A549 (cell line): Measurements from ENCODE around the gene AADACL4. TPM values are rescaled to one million over a fixed set of nuclear protein-coding genes. Genes with fewer than 3 reads are reported as not detected.

Experiments used
- ATAC-seq, 2 experiments: fragments of 200-7000 bp in 1 of 2; fragments of >200 bp in 1 of 2; cut with Nextera tagmentation in 1 of 2; cut with Tn5 transposase in 1 of 2; 3 replicates each; pipeline versions ENCODE4 v1.8.0 to v1.9.1; 2018 to 2020; ENCODE audit warnings: mild to moderate bottlenecking in 1 of 2, moderate library complexity in 1 of 2
- CTCF ChIA-PET: fragments of 300-600 bp; sonication (Branson Sonifier 250); formaldehyde crosslinking; extraction: SDS; loops from one replicate; lab custom pipeline; 2021; ENCODE audit warnings: antibody characterized with exemption, inconsistent platforms; lab: Yijun Ruan, JAX
- POLR2A ChIA-PET: fragments of 350-600 bp; formaldehyde crosslinking; extraction: SDS; loops from one replicate; lab custom pipeline; 2021; ENCODE audit warnings: antibody characterized with exemption, inconsistent platforms; lab: Yijun Ruan, JAX
- DNase-seq, 2 experiments: peaks; one replicate each; pipeline versions ENCODE4 v3.0.0 to v3.0.0-alpha.2; 2011 to 2016; ENCODE audit warnings: low read depth in 1 of 2, low spot score in 1 of 2
- FAIRE-seq: peaks from 2 replicates; lab custom pipeline; 2011; peaks lifted over from hg19 to GRCh38; lab: Jason Lieb, UNC
- H3K27ac ChIP-seq, 2 experiments: fragments of >200 bp; sonication (Bioruptor Twin); formaldehyde crosslinking; 3 replicates each; pipeline ENCODE4 v1.5.1; 2016 to 2017
- H3K4me1 ChIP-seq: fragments of >200 bp; sonication (Bioruptor Twin); formaldehyde crosslinking; 3 replicates; pipeline ENCODE4 v1.6.1; 2016
- H3K4me2 ChIP-seq: fragments of >200 bp; sonication (Bioruptor Twin); formaldehyde crosslinking; 3 replicates; pipeline ENCODE4 v1.6.1; 2016
- H3K4me3 ChIP-seq: fragments of >200 bp; sonication (Bioruptor Twin); formaldehyde crosslinking; 3 replicates; pipeline ENCODE4 v1.5.1; 2016
- H3K9me3 ChIP-seq: fragments of >200 bp; sonication (Bioruptor Twin); formaldehyde crosslinking; 3 replicates; pipeline ENCODE4 v1.6.1; 2016
- BCL3 ChIP-seq: fragments of >200 bp; sonication (Bioruptor Twin); formaldehyde crosslinking; IDR thresholded peaks from 3 replicates; pipeline ENCODE4 v1.6.1; 2016
- CBX2 ChIP-seq: fragments of 200-600 bp; sonication (generic); IDR thresholded peaks from 2 replicates; pipeline ENCODE4 v1.6.1; 2016; ENCODE audit warnings: low read depth, mild to moderate bottlenecking, borderline replicate concordance
- CEBPB ChIP-seq, 2 experiments: fragments of >200 bp in 1 of 2; sonication (Bioruptor Twin) in 1 of 2; formaldehyde crosslinking in 1 of 2; IDR thresholded peaks; 2 replicates each; pipeline ENCODE4 v1.6.1; 2012 to 2016
- ELK1 ChIP-seq: fragments of 150-350 bp; IDR thresholded peaks from 2 replicates; pipeline ENCODE4 v1.6.1; 2014; ENCODE audit warnings: low read depth, mild to moderate bottlenecking, low read length
- EP300 ChIP-seq, 2 experiments: fragments of >200 bp; sonication (Bioruptor Twin); formaldehyde crosslinking; IDR thresholded peaks; 2 replicates in 1 of 2; 3 replicates in 1 of 2; pipeline ENCODE4 v1.6.1; 2016 to 2017
- ESRRA ChIP-seq: fragments of 150-350 bp; IDR thresholded peaks from 2 replicates; pipeline ENCODE4 v1.6.1; 2014; ENCODE audit warnings: mild to moderate bottlenecking, low read length, borderline replicate concordance
- FOSL2 ChIP-seq, 2 experiments: fragments of 450-650 bp in 1 of 2; fragments of >200 bp in 1 of 2; sonication (Bioruptor Twin) in 1 of 2; formaldehyde crosslinking; IDR thresholded peaks; 2 replicates each; pipeline versions ENCODE4 v1.5.0 to v1.6.1; 2016 to 2020; ENCODE audit warnings: mild to moderate bottlenecking in 1 of 2, moderate library complexity in 1 of 2
- HOXB13 ChIP-seq: fragments of 250-450 bp; sonication (Bioruptor Pico); IDR thresholded peaks from 2 replicates; pipeline ENCODE4 v1.5.0; 2020; ENCODE audit warnings: low read depth, mild to moderate bottlenecking, moderate library complexity
- JUN ChIP-seq, 2 experiments: fragments of >200 bp; sonication (Bioruptor Twin); formaldehyde crosslinking; IDR thresholded peaks; 2 replicates in 1 of 2; 3 replicates in 1 of 2; pipeline ENCODE4 v1.6.1; 2016 to 2017
- JUNB ChIP-seq: fragments of >200 bp; sonication (Bioruptor Twin); formaldehyde crosslinking; IDR thresholded peaks from 2 replicates; pipeline ENCODE4 v1.6.1; 2016
- KDM5A ChIP-seq: fragments of 200-600 bp; sonication (generic); IDR thresholded peaks from 2 replicates; pipeline ENCODE4 v1.6.1; 2016; ENCODE audit warnings: antibody characterized with exemption, mild to moderate bottlenecking
- PBX3 ChIP-seq: IDR thresholded peaks from 2 replicates; pipeline ENCODE4 v1.6.1; 2012
- PHF8 ChIP-seq: fragments of 200-600 bp; sonication (generic); IDR thresholded peaks from 2 replicates; pipeline ENCODE4 v1.6.1; 2016; ENCODE audit warnings: low read depth, mild to moderate bottlenecking, antibody characterized with exemption, moderate library complexity, borderline replicate concordance
- POLR2AphosphoS2 ChIP-seq: conservative IDR thresholded peaks from 2 replicates; pipeline ENCODE4 v1.6.1; 2012; ENCODE audit warnings: low read length, improper control_type of control experiment, inconsistent platforms
- RARB ChIP-seq: fragments of 250-450 bp; sonication (Bioruptor Pico); IDR thresholded peaks from 2 replicates; pipeline ENCODE4 v1.8.0; 2021; ENCODE audit warnings: mild to moderate bottlenecking, moderate library complexity
- RCOR1 ChIP-seq: fragments of 150-350 bp; IDR thresholded peaks from 2 replicates; pipeline ENCODE4 v1.6.1; 2014; ENCODE audit warnings: antibody characterized with exemption, low read length, low read depth
- RNF2 ChIP-seq: fragments of 200-600 bp; sonication (generic); IDR thresholded peaks from 2 replicates; pipeline ENCODE4 v1.6.1; 2016; ENCODE audit warnings: low read depth, mild to moderate bottlenecking, antibody characterized with exemption, moderate library complexity, borderline replicate concordance
- SMC3 ChIP-seq: fragments of >200 bp; sonication (Bioruptor Twin); formaldehyde crosslinking; IDR thresholded peaks from 3 replicates; pipeline ENCODE4 v1.6.1; 2018; ENCODE audit warnings: inconsistent platforms
- SREBF2 ChIP-seq: fragments of 450-650 bp; IDR thresholded peaks from 2 replicates; pipeline ENCODE4 v1.6.1; 2014; ENCODE audit warnings: mild to moderate bottlenecking, moderate library complexity
- TP53 ChIP-seq: fragments of 250-450 bp; sonication (Bioruptor Pico); IDR thresholded peaks from 2 replicates; pipeline ENCODE4 v1.5.0; 2021; ENCODE audit warnings: mild to moderate bottlenecking, moderate library complexity
- ZFP36 ChIP-seq: fragments of 450-650 bp; IDR thresholded peaks from 2 replicates; pipeline ENCODE4 v1.6.1; 2014; ENCODE audit warnings: borderline replicate concordance; ENCODE audit not compliant: partially characterized antibody
- ZSCAN20 ChIP-seq: fragments of 250-450 bp; sonication (Bioruptor Pico); IDR thresholded peaks from 2 replicates; pipeline ENCODE4 v1.8.0; 2022; ENCODE audit warnings: mild to moderate bottlenecking, moderate library complexity
- WGBS: methylation state at CpG from one replicate; pipeline ENCODE4 v1.1.6; 2017; ENCODE audit errors: missing lambda C conversion rate; 5-methylcytosine and 5-hydroxymethylcytosine counted together
- polyA plus RNA-seq, 4 experiments: library from polyadenylated mRNA; depleted of rRNA in 3 of 4; stranded (reverse); fragments of >200 nt; fragmentation: RNase III in 1 of 4; extraction: RNeasy Plus Mini Kit Qiagen cat#74134 plus additional on column Dnase treatment in 1 of 4; gene quantifications; 2 replicates in 3 of 4; 3 replicates in 1 of 4; pipeline ENCODE4 v1.2.3, GENCODE V29; 2011 to 2017

The AADACL4 gene
- polyA plus RNA-seq, 2 of the 4 experiments (the other 2 are of a cell fraction), result not detected

GRCh38 chr1:12709696-12710095, 65.8 kb downstream of the AADACL4 start (continued):
- TF ChIP-seq BCL3 (no peak), FOSL2 (IDR thresholded peaks at IDR 0.05) (no peak), FOSL2 (CRISPR knock-in tag; IDR thresholded peaks at IDR 0.05) (no peak)

GRCh38 chr1:12711536-12711935, 67.7 kb downstream of the AADACL4 start:
- Histone ChIP-seq H3K4me1 (no peaks in the 10 kb centered on the region), H3K27ac (no peak overlapping the region), H3K4me2 (no peak overlapping the region), H3K4me3 (no peak overlapping the region), H3K9me3 (no peaks in the 10 kb centered on the region)
- TF ChIP-seq RCOR1 (no peak), RNF2 (no peak), CEBPB (IDR thresholded peaks at IDR 0.05) (no peak), ESRRA (no peak), JUN (IDR thresholded peaks at IDR 0.05) (no peak), POLR2AphosphoS2 (no peak), CBX2 (no peak)
- ChIA-PET POLR2A (interaction anchor here (0.8 kb wide), 1 partner anchor 94 kb away, joined by 4 read pairs; the partner anchor contains the start of gene DHRS3), CTCF (interaction anchor here (1.4 kb wide), 1 partner anchor 8 kb away, joined by 4 read pairs; no protein-coding TSS in a partner anchor)
- ATAC-seq, result no peak
- no peak for FAIRE-seq
- DNase-seq, result no peak
- WGBS, result 9% methylated on average over 3 of the region's 3 CpGs

GRCh38 chr1:12712076-12712475, 68.2 kb downstream of the AADACL4 start:
- Histone ChIP-seq H3K27ac (no peak overlapping the region), H3K4me2 (no peak overlapping the region), H3K4me3 (no peak overlapping the region), H3K9me3 (no peaks in the 10 kb centered on the region), H3K4me1 (no peaks in the 10 kb centered on the region)
- ChIA-PET CTCF (interaction anchor here (1.4 kb wide), 1 partner anchor 9 kb away, joined by 4 read pairs; no protein-coding TSS in a partner anchor), POLR2A (no interaction called here)
- TF ChIP-seq TP53 (CRISPR knock-in tag) (no peak), PBX3 (no peak), FOSL2 (IDR thresholded peaks at IDR 0.05) (no peak), FOSL2 (CRISPR knock-in tag; IDR thresholded peaks at IDR 0.05) (no peak), ZFP36 (no peak), PHF8 (no peak), HOXB13 (CRISPR knock-in tag) (no peak), KDM5A (no peak), POLR2AphosphoS2 (no peak), RARB (CRISPR knock-in tag) (no peak), ZSCAN20 (CRISPR knock-in tag) (no peak), EP300 (IDR thresholded peaks at IDR 0.05) (no peak), ELK1 (no peak), SMC3 (no peak), SREBF2 (no peak), JUNB (no peak), ESRRA (no peak), BCL3 (no peak)
- ATAC-seq (no peak), FAIRE-seq (no peak), DNase-seq (no peak)
- WGBS, result 42% methylated on average over 1 of the region's 1 CpG
